ENCODE results near the gene SYNJ2.

DNA sequence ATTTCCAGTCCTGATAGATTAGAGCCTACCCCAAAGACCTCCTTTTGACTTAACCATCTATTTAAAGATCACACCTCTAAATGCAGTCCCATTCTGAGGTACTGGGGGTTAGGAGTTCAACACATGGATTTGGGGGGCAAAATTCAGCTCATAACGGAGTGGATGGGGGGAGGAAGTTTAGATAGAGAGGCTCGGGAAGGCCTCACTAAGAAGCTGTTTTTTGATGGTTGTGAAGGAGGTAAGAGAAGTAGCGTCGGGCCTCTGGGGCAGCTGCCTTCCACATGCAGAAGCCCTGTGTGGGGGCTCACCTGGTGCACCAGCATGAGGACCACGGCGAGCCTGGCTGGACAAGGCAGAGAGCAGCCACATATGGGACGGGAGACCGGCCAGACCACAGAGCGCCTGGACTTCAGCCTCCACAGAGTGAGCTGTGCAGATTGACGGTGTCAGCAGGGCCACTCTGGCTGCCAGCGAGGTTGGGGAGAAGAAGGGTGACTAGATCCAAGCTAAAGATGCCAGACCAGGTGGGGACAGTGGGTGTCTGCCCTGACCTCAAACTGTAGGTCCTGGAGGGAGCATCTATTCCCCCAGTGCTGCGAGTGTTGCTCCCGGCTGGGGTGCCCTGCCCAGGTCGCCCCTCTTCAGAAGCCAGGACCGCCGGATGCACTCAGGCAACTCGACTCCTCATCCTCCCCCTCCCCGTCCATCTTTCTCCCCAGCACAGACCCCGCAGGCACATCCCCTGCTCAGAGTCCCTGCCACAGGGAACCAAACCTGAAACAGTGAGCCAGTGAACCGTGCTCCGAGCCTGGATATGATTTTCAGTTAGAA, 5.1 kb upstream of the SYNJ2 start:
- no peak for TF ChIP-seq POLR2A (IDR thresholded peaks at IDR 0.05)
- TF ChIP-seq, protein P1, sequence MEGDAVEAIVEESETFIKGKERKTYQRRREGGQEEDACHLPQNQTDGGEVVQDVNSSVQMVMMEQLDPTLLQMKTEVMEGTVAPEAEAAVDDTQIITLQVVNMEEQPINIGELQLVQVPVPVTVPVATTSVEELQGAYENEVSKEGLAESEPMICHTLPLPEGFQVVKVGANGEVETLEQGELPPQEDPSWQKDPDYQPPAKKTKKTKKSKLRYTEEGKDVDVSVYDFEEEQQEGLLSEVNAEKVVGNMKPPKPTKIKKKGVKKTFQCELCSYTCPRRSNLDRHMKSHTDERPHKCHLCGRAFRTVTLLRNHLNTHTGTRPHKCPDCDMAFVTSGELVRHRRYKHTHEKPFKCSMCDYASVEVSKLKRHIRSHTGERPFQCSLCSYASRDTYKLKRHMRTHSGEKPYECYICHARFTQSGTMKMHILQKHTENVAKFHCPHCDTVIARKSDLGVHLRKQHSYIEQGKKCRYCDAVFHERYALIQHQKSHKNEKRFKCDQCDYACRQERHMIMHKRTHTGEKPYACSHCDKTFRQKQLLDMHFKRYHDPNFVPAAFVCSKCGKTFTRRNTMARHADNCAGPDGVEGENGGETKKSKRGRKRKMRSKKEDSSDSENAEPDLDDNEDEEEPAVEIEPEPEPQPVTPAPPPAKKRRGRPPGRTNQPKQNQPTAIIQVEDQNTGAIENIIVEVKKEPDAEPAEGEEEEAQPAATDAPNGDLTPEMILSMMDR (IDR thresholded peaks at IDR 0.05) = no peak
